Heart left ventricle (tissue), 16 donors: ENCODE results near the gene NEUROG1. TPM values are rescaled to one million over a fixed set of nuclear protein-coding genes. Genes with fewer than 3 reads are reported as not detected.

Experiments used
- ATAC-seq, 4 donors: fragments of 200-7000 bp; cut with Tn5 transposase; one replicate each; pipeline ENCODE4 v1.9.1; 2020 to 2022; ENCODE audit warnings: moderate library complexity in 4 of 4, mild to moderate bottlenecking in 3 of 4, moderate number of reproducible peaks in 1 of 4
- DNase-seq, 5 donors: peaks; one replicate each; pipeline ENCODE4 v3.0.0-alpha.2; 2020
- H3K27ac ChIP-seq, 12 donors: fragments of 200-600 bp; sonication (generic) in 4 of 12; one replicate each; pipeline versions ENCODE4 v1.5.0 to v1.8.0; 2016 to 2022; ENCODE audit warnings: mild to moderate bottlenecking in 2 of 12
- H3K27me3 ChIP-seq, 9 donors: fragments of 200-600 bp; sonication (generic) in 2 of 9; one replicate each; pipeline versions ENCODE4 v1.5.1 to v1.8.0; 2016 to 2022; ENCODE audit warnings: mild to moderate bottlenecking in 3 of 9
- H3K36me3 ChIP-seq, 9 donors: fragments of 200-600 bp; sonication (generic) in 2 of 9; one replicate each; pipeline versions ENCODE4 v1.5.0 to v1.8.0; 2018 to 2022; ENCODE audit warnings: mild to moderate bottlenecking in 2 of 9
- H3K4me1 ChIP-seq, 12 donors: fragments of 200-600 bp; sonication (generic) in 4 of 12; one replicate each; pipeline versions ENCODE4 v1.5.0 to v1.8.0; 2016 to 2022; ENCODE audit warnings: mild to moderate bottlenecking in 3 of 12
- H3K4me3 ChIP-seq, 12 donors: fragments of 200-600 bp; sonication (generic) in 4 of 12; one replicate each; pipeline versions ENCODE4 v1.5.0 to v1.8.0; 2017 to 2022; ENCODE audit warnings: mild to moderate bottlenecking in 9 of 12, moderate library complexity in 4 of 12
- H3K9me3 ChIP-seq, 12 donors: fragments of 200-600 bp; sonication (generic) in 4 of 12; one replicate each; pipeline versions ENCODE4 v1.5.0 to v1.8.0; 2016 to 2022; ENCODE audit warnings: mild to moderate bottlenecking in 1 of 12
- POLR2A ChIP-seq, 2 donors: fragments of 450-650 bp; IDR thresholded peaks; one replicate each; pipeline ENCODE4 v1.6.1; 2017; ENCODE audit warnings: antibody characterized with exemption in 2 of 2, mild to moderate bottlenecking in 2 of 2, moderate library complexity in 2 of 2
- WGBS, 4 donors: extraction: QIAGEN DNeasy Blood & Tissue Kit in 2 of 4; methylation state at CpG; one replicate each; pipeline versions ENCODE4 v1.1.5 to v1.1.7; 2013 to 2018; 5-methylcytosine and 5-hydroxymethylcytosine counted together
- intact Hi-C, 10 donors: fragments of 100-400 bp; cut with DNase I; formaldehyde crosslinking; loops; one replicate each; pipeline versions ENCODE4 v1.11.1 to v1.14.2; 2022
- polyA plus RNA-seq, 2 donors: library from polyadenylated mRNA; stranded (reverse); fragments of 200-250 nt; gene quantifications; one replicate each; pipeline ENCODE4 v1.2.3, GENCODE V29; 2013
- total RNA-seq, 9 donors: library from RNA; depleted of rRNA in 2 of 9; stranded (reverse); fragments of >200 nt in 2 of 9; fragmentation: NEBNext Ultra II Directional in 3 of 9; extraction: Animal tissue kit (Norgen Biotek cat#: 25700) in 3 of 9; gene quantifications; one replicate each; pipeline versions ENCODE4 v1.1.0 to v1.2.4, GENCODE V29; 2016 to 2023
- TF ChIP-seq, protein P1 (sequence below), 12 donors: fragments of 200-600 bp; sonication (generic) in 4 of 12; IDR thresholded peaks; one replicate each; pipeline versions ENCODE4 v1.5.0 to v1.8.0; 2018 to 2022; ENCODE audit warnings: antibody characterized with exemption in 12 of 12, mild to moderate bottlenecking in 5 of 12
- donor health status: ischemic (EF 13 %, LVEDD 7.1; RV severe dilation, severe dysfunction).
- donor health status: healthy with polysubstance abuse.
- donor health status: DM: no; HTN: yes; CAD: no.
- donor health status: DM: no; HTN: no; CAD: no.
- donor health status: ischemic (EF 25% LVEDD 6.9; RV normal size, moderate dysfunction).
- donor health status: ischemic (EF 25% LVEDD 5.7; RV mildly dilated, moderate dysfunction).
- donor health status: healthy.
- donor health status: DM: yes; HTN: yes; CAD: no.
- donor health status: ischemic (EF 35%, LVEDD 5.7; RV mildly dilated, moderate dysfunction).
- donor health status: nonischemic (EF 11% LVEDD 7.7; RV severe dilation, severe dysfunction).
- donor health status: DM: yes; HTN: yes; CAD: no.
- donor health status: PGD.
- donor health status: ischemic (EF 29% LVEDD 5.4; RV normal size, mild dysfunction).
- donor health status: nonischemic (EF 23%, LVEDD 6.1; RV moderate dilation, normal function).

The NEUROG1 gene
- total and polyA plus RNA-seq, 11 donors = not detected

DNA sequence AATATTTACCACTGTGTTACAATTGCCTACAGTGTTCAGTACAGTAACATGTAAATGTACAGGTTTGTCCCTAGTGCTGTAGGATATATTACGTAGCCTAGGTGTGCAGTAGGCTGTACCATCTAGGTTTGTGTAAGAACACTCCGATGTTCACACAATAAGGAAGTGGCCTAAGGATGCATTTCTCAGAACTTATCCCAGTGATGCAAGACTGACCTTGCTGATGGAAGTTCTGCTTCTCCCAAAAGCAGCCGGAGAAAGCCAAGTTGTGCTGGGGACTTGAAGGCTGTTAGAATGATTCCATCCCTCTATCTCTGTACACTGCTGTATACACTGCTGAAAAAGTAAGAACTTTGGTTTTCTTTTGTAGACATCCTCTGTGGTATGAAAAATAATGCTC, 21.6 kb downstream of the NEUROG1 start:
- H3K36me3 ChIP-seq = no peaks in the 10 kb centered on the region
- no peak overlapping the region for H3K4me3 ChIP-seq
- peaks cover 0 to 28% (median 15%) of the 10 kb centered on the region in 9 donors for H3K27me3 ChIP-seq
- WGBS, 4 donors = 88 to 95% (median 92%) methylated on average over 3 of the region's 3 CpGs
- no peak overlapping the region for H3K27ac ChIP-seq
- TF ChIP-seq, protein P1, sequence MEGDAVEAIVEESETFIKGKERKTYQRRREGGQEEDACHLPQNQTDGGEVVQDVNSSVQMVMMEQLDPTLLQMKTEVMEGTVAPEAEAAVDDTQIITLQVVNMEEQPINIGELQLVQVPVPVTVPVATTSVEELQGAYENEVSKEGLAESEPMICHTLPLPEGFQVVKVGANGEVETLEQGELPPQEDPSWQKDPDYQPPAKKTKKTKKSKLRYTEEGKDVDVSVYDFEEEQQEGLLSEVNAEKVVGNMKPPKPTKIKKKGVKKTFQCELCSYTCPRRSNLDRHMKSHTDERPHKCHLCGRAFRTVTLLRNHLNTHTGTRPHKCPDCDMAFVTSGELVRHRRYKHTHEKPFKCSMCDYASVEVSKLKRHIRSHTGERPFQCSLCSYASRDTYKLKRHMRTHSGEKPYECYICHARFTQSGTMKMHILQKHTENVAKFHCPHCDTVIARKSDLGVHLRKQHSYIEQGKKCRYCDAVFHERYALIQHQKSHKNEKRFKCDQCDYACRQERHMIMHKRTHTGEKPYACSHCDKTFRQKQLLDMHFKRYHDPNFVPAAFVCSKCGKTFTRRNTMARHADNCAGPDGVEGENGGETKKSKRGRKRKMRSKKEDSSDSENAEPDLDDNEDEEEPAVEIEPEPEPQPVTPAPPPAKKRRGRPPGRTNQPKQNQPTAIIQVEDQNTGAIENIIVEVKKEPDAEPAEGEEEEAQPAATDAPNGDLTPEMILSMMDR (IDR thresholded peaks at IDR 0.05) = no peak
- TF ChIP-seq POLR2A (IDR thresholded peaks at IDR 0.05) = no peak
- ATAC-seq (no peak), DNase-seq (no peak)
- no peaks in the 10 kb centered on the region for H3K4me1 ChIP-seq
- H3K9me3 ChIP-seq = peaks cover 0 to 16% (median 3%) of the 10 kb centered on the region in 12 donors
- intact Hi-C loops = no loop called here

DNA sequence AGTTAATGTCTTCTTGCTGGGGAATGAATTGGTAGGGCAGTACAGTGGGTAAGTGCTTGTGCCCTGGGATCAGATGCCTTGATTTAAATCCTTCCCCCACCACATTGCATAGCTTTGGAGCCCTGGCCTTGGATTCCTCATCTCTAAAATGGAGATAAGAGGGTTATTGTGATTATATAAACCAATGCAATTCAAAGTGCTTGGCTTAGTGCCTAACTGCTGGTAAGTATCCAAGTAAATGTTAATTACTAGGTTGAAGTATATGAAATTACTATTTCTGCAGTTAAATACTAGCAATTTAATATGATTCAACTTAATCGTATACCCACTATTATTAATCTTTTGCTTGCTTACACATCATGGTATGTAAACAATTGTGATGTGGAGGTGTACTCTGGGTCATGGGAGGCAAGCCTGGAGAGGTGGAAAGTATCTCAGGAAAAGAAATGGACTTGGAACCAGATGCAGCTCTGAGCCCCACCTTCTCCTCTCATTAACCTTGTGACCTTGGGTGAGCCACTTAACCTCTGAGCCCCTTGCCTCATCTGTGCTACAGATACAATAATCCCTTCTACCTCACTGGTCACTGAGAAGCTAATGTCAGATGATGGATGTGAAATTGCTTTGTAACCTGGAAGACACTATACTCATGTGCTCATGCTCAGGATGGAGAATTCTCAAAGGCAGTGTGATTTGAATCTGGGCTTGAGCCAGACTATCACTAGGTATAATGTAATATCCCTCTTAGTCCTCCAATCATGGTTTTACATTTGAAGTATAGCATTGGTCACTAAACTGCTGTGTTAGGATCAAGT, 23.8 kb downstream of the NEUROG1 start:
- 72 to 89% (median 85%) methylated on average over 1 of the region's 1 CpG for WGBS, 4 donors
- ATAC-seq (no peak), DNase-seq (no peak)
- Histone ChIP-seq H3K4me3 (no peak overlapping the region), H3K36me3 (no peaks in the 10 kb centered on the region), H3K4me1 (peaks cover 0 to 8% (median 0%) of the 10 kb centered on the region in 12 donors), H3K27ac (no peak overlapping the region), H3K27me3 (peaks cover 0 to 44% (median 30%) of the 10 kb centered on the region in 9 donors), H3K9me3 (peaks cover 0 to 14% (median 1%) of the 10 kb centered on the region in 12 donors)
- intact Hi-C loops = no loop called here
- TF ChIP-seq, protein P1 (IDR thresholded peaks at IDR 0.05) = no peak
- no peak for TF ChIP-seq POLR2A (IDR thresholded peaks at IDR 0.05)

DNA sequence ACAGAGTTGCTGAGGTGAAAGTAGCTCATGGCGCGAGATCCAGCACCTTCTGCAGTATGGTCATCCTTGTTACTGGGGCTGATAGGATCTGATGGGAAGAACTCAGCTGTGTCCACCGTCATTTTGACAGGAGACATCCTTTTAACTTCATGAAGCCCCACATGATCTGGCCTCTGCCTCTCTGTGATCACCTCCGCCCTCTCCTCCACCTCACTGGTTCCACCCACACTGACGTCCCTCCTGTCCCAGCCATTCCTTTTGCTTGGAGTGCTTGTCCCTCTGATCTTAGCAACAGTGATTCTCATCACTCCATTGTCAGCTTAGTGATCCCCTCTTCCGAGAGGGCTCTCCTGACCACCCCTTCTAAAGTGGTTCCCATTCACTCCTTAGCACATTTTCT, 25.8 kb downstream of the NEUROG1 start:
- intact Hi-C loops = no loop called here
- peaks cover 0 to 8% (median 0%) of the 10 kb centered on the region in 12 donors for H3K4me1 ChIP-seq
- peaks cover 0 to 12% (median 0%) of the 10 kb centered on the region in 12 donors for H3K9me3 ChIP-seq
- no peak for ATAC-seq
- no peak overlapping the region for H3K27ac ChIP-seq
- WGBS, 4 donors = 65 to 68% (median 66%) methylated on average over 6 of the region's 6 CpGs
- H3K36me3 ChIP-seq = no peaks in the 10 kb centered on the region
- TF ChIP-seq, protein P1 (IDR thresholded peaks at IDR 0.05) = no peak
- no peak for TF ChIP-seq POLR2A (IDR thresholded peaks at IDR 0.05)
- H3K27me3 ChIP-seq = peaks cover 0 to 51% (median 30%) of the 10 kb centered on the region in 9 donors
- no peak for DNase-seq
- no peak overlapping the region for H3K4me3 ChIP-seq

DNA sequence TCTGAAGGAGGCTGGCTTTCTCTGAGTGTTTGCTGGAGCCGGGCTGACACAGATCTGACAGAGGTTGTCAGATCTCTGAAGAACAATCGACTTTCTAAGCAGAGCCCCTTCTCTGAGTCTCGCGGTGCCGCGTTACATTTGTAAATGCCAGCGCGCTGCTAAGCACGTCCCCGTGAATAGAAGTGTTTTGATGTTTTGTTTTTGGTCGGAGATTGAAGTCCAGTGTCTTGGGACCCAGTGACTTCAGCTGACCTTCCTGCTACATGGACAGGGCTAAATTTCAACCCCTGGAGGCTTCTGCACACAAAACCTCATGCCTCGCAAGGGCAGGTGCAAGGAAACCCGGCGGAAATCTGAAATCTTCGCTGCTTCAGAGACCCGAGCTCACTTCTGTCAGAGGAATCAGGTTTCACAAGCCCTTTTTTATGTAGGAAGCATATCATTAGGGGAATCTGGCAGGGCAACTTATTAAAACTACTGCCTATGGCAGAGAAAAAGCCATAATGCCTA, 27.2 kb downstream of the NEUROG1 start:
- 6 to 16% (median 7%) methylated on average over 16 of the region's 16 CpGs for WGBS, 4 donors
- no peak for DNase-seq
- Histone ChIP-seq H3K27me3 (peaks cover 0 to 61% (median 42%) of the 10 kb centered on the region in 9 donors), H3K9me3 (no peaks in the 10 kb centered on the region), H3K4me1 (peaks cover 0 to 8% (median 0%) of the 10 kb centered on the region in 12 donors), H3K36me3 (no peaks in the 10 kb centered on the region), H3K4me3 (no peak overlapping the region), H3K27ac (no peak overlapping the region)
- intact Hi-C loops = no loop called here
- no peak for TF ChIP-seq POLR2A (IDR thresholded peaks at IDR 0.05)
- TF ChIP-seq, protein P1 (IDR thresholded peaks at IDR 0.05) = no peak
- no peak for ATAC-seq
